ENCODE results near the gene STXBP4.

Gene STXBP4

GRCh38 chr17:54968262-54968987 is at the start of gene STXBP4, which contains the start of gene COX11:
Gene STXBP4 (plus strand): TSS chr17:54968765. CDS start chr17:54986220, 17,455 bp downstream.
Gene COX11 (minus strand): TSS chr17:54968654. CDS start chr17:54968646, 8 bp downstream.
- DNase-seq, result peak; percentile 97 to 98

GRCh38 chr17:54919425-54919824 is 49.1 kb upstream of the STXBP4 start:
- DNase-seq, result no peak

DNA sequence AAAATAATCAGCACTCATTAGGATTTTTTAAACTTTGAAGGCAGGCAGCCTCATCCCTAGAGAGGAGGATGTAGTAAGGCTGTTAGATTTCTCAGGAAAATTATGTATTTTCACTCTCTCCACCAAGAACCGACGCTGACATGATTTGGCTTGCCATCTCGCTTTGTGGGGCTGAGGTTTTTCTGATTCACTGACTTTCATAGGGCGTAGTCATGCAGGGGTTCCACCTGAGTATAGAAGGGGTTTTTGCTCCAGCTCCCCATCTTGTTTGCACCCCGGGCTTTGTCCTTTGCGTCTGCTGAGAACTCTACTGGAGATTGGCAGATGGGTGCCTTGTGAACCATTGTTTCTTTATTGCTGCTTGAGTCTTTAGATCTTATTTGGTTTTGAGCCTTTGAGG is 47.7 kb upstream of the STXBP4 start:
- no peak for DNase-seq

DNA sequence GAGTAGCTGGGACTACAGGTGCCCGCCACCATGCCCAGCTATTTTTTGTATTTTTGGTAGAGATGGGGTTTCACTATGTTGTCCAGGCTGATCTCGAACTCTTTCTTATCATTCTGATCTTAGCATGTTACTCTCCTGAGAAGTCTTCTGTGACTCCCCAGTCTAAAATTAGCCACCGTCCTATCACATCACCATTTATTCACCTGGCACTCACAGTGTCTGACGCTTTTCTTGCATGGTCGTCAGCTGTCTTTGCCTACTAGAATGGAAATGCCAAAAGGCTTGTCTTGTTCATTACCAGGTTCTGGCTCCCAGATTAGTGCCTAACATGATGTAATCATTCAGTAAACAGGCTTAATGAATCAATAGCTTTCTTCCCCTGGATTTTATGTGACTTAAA is 44.2 kb upstream of the STXBP4 start:
- DNase-seq, result no peak

GRCh38 chr17:54927525-54927924 is 41.0 kb upstream of the STXBP4 start:
- no peak for DNase-seq

- DNase-seq, result no peak
Measured at GRCh38 chr17:54932711-54933110, 35.9 kb upstream of the STXBP4 start.

- DNase-seq, result no peak
Measured at GRCh38 chr17:54933921-54934320, 34.6 kb upstream of the STXBP4 start.

- DNase-seq, result no peak
Measured at GRCh38 chr17:54935471-54935870, 33.1 kb upstream of the STXBP4 start.

DNA sequence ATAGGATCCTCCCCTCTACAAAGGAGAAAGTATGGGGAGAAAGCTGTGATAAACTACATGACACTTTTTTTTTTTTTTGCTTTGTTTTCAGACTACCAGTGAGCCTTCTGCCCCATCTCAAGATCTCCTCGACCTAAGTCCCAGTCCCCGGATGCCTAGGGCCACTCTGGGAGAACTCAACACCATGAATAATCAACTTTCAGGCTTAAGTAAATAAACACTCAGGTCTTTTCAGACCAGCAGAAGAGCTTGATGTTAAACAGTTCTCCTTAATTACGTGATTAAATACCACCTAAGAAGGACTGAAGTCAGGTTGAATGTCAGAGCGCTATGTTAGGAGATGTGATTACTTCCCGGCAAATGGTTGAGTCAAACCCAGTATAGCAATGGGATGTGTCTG is 31.5 kb upstream of the STXBP4 start:
- DNase-seq, result no peak

DNA sequence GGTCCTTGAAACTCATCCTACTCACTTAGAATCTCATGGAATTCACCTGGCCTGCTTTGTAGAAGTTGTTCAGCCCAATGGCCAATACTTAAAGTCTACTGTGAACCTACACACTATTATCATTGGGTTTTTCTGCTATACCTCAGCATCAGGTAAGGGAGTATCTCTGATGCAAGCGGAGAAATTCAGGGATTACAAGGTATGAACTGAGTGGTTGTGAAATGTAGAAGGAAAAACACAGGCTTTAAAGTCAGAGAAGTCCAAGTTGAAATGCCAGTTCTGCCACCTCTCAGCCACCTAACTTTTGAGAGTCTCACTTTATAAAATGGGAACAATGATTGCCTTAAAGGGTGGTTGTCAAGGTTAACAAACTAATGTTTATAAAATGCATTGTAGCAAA is 31.1 kb upstream of the STXBP4 start:
- no peak for DNase-seq

DNA sequence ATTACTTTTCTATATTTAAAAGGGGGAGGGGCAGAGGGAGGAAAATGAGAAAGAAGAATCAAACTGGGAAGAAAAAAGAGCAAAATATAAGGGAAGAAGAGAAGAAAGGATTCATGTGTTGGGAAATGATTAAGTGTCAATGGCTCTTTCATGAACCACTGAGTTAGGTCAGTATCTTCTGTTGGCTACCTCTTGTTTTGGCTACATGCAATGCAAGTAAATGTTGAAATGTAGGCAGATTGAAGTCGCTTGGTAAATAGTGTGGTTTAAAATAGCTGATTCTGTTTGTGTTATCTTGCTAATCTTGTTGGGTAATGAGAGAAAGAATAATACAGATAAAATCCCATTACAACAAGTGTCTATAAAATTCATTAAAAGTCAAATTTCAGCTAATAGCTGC is 27.3 kb upstream of the STXBP4 start:
- DNase-seq, result no peak

- DNase-seq, result no peak
Measured at GRCh38 chr17:54944796-54945195, 23.8 kb upstream of the STXBP4 start.

GRCh38 chr17:54945231-54945630 is 23.3 kb upstream of the STXBP4 start:
- DNase-seq, result no peak

- no peak for DNase-seq
Measured at GRCh38 chr17:54945671-54946070, 22.9 kb upstream of the STXBP4 start.

DNA sequence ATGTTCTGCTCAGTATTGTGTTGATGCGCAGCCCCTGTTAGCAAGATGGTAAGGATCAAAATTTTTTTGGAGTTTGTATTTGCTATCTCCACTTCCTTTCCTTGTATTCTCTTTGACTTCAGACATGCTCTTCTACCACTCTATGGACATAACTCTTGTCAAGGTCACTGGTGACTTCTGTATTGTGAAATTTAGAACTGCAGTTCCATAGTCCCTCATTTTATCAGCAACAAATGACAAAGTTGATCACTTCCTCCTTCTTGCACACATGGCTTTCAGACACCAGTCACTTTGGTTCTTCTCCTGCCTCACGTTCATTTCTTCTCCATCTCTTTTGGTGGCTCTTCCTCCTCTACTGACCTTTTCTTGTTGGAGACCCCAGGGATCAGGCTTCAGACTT is 21.2 kb upstream of the STXBP4 start:
- DNase-seq, result no peak

DNA sequence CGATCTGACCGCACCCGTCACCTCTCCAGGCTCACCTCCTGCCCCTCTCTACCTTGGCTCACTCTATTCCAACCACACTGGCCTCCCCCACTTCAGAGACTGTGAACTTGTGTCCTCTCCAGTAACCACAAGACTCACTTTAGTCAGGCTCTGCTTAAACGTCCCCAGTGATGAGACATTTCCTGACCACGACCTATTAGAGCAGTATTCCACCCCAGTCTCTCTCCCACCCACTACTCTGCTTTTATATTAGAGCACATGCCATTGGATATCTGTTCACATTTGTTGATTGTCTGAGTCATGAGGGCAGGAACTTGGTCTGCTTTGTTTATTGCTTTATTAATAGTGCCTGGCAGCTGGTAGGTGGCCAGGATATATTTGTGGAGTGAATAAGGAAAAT is 20.2 kb upstream of the STXBP4 start:
- no peak for DNase-seq

GRCh38 chr17:54950116-54950515 is 18.4 kb upstream of the STXBP4 start:
- no peak for DNase-seq

- DNase-seq, result no peak
Measured at GRCh38 chr17:54951286-54951685, 17.3 kb upstream of the STXBP4 start.

DNA sequence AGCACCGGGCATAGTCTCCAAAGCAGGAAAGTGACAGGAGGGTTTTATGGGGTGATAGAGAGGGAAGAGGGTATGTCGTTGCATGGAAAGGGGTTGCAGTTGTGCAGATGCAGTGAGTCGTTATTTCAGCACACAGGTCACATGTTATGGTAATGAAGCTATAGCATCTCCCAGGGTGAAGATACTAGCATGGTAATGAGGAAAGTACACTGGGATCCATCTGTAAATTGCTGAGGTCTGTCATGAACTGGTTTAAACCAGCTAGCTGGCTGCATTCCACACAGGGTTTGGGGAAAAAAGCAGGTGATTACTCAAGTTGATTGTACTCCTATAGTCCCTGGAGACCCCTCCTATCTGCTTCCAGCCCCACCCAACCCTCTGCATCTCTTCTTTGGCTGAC is 11.8 kb upstream of the STXBP4 start:
- DNase-seq, result no peak

DNA sequence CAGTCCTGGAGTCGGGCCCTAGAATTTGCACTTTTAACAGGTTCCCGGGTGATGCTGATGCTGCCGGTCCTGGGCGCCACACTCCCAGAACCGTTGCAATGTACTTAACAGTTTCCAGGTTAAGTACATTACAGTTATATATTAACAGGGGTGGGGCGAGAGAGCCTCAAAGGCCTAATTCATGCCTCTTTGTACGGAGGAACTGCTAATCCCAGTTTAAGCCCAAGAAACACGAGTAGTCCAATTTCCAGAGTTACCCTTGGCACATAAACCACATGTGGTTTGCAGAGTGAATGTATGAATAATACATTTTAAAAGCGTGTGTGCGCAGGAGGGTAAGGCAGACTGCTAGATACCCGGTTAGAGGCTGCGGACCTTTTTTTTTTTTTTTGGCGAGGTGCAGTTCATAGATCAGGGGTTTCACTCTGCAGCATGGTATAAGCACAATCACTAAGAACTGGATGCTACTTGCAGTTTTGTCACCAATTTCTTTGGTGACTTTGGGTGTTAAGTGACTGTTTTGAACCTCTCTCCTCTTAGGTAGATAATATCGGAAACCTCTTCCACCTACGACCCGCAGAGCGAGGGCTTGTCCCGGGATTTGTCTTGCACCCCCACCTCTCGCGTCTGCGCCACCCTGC is 824 bp upstream of the STXBP4 start:
- no peak for DNase-seq

GRCh38 chr17:54968988-54969332 is 395 bp downstream of the STXBP4 start:
- DNase-seq, result peak; percentile 27 to 47

DNA sequence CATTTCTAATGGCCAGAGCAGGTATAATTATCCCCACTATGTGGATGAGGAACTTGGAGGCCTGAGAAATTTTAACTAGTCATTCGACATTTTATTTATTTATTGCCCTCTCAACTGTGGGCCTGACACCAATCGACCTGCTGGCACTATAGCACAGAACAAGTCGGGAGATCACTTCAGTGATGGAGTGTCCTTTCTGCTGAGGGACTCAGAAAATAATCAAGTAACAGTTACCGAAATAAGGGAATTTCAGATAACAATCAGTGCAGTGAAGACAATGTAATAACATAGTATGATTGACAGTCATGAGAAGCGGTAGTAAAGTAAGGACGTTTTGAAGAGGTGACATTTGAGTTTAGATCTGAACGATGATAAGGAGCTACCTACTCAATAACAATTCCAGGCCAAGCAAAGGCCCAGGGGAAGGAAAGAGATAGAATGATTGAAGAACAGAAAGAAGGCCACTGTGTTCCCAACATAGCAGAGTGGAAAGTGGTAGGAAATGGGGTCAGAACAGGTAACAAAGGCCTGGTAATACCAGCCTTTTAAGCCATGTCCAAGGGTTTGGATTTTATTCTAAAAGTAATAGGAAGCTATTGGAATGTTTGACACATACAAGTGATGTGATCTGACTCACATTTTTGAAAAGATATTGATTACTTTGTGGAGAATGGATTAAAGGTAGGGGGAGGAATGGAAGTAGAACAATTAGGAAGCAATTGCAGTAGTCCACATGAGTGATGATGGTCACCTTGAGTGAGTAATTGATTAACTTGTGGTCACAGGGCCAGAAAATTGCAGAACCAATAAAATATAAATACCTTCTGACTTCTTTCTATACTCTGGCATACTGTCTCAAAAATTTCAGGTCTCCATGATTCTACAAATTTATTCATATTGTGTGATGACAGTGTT is 1.4 kb downstream of the STXBP4 start:
- DNase-seq, result no peak

GRCh38 chr17:54971147-54971546 is 2.6 kb downstream of the STXBP4 start:
- DNase-seq, result no peak

- DNase-seq, result no peak
Measured at GRCh38 chr17:54971901-54972300, 3.3 kb downstream of the STXBP4 start.
